H9 (cell line): ENCODE results near the gene TERC. TPM values are rescaled to one million over a fixed set of nuclear protein-coding genes. Genes with fewer than 3 reads are reported as not detected.

Source experiments
- total RNA-seq: library from RNA; stranded (reverse); gene quantifications from 2 replicates; pipeline ENCODE4 v1.2.1, GENCODE V29; 2021

The TERC gene
- total RNA-seq, 1 experiment from 2014 or later, result 14.1 TPM

Other genes with a start within 250 kb of the TERC start
- 0.15 and 0.35 TPM in 2 replicates for gene MECOM, start 101.3 kb downstream of the TERC start, total RNA-seq
- gene ACTRT3, start 4.5 kb upstream of the TERC start, total RNA-seq, result 5.9 and 6.1 TPM in 2 replicates
- gene MYNN, start 8.3 kb upstream of the TERC start, total RNA-seq, result 15.9 and 16.3 TPM in 2 replicates
- gene LRRIQ4, start 47.8 kb upstream of the TERC start, total RNA-seq, result 0.26 TPM in 1 of 2 replicates, not detected in the other
- 4.6 and 5.1 TPM in 2 replicates for gene LRRC34, start 47.8 kb upstream of the TERC start, total RNA-seq
- not detected in 2 replicates for gene LRRC31, start 104.9 kb upstream of the TERC start, total RNA-seq
- not detected in 2 replicates for gene SAMD7, start 146.5 kb upstream of the TERC start, total RNA-seq
- gene SEC62, start 201.7 kb upstream of the TERC start, total RNA-seq, result 90.3 and 98.7 TPM in 2 replicates